Measurements from ENCODE around the gene PHIP.

PHIP gene

DNA sequence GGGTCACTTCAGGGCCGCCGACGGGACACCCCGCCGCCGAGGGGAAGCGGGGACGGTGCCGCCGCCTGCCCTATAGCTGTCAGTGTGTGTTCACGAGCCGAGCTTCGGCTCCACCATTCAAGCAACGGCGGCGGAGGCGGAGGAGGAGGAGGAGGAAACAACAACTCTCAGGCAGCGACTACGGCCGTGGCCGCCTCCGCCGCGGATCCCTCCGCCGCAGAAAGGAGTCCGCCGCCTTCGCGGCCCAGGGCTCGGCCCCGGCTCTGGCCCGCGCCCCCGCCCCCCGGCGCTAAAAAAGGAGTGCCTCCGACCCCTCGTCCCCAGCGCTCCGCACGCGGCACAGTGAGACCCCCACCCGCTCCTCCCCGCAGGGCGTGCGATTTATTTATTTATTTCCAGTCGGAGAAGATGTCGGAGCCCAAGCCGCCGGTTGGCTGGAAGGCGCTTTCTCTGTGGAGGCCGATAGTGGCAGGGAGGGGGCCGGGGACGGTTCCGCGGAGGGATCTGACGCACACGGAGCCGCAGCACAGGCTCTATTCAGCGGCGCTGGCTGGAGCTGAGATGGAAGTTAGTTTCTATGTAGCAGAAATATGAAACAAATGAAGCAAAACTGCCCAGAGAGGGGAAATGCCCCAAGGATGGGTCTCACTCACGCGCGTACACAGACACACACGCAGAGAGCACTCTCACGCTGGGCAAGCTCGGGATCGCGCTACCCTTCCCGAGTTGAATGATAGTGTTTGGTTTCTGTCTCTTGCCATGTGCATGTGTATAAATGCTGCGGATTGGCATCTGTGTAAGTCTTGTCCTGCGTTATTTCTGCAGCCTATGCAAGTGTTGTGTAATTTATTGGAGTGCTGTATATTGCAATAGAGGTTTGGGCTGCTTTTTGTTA lies at the start of gene PHIP (continued):
- TF ChIP-seq ZNF610 (tag by site-specific recombination; IDR thresholded peaks at IDR 0.05; ENCODE audit: borderline replicate concordance) (peak; percentile 86), ZBTB20 (tag by site-specific recombination; IDR thresholded peaks at IDR 0.05) (peak; percentile 95), ZNF776 (tag by site-specific recombination; IDR thresholded peaks at IDR 0.05; ENCODE audit: borderline replicate concordance) (no peak), ZNF132 (tag by site-specific recombination; IDR thresholded peaks at IDR 0.05; ENCODE audit: borderline replicate concordance) (no peak), ZNF48 (tag by site-specific recombination; IDR thresholded peaks at IDR 0.05) (no peak), ZNF558 (tag by site-specific recombination; IDR thresholded peaks at IDR 0.05) (peak; percentile 89), SCRT2 (tag by site-specific recombination; IDR thresholded peaks at IDR 0.05) (peak; percentile 62), ZNF26 (tag by site-specific recombination; IDR thresholded peaks at IDR 0.05) (no peak), ZSCAN16 (tag by site-specific recombination; IDR thresholded peaks at IDR 0.05) (peak; percentile 75; the same call in 1 of the 2 replicates), KLF1 (tag by site-specific recombination; IDR thresholded peaks at IDR 0.05) (peak; percentile 69; the same call in 1 of the 2 replicates), ZNF677 (tag by site-specific recombination; IDR thresholded peaks at IDR 0.05) (no peak; the same call in 1 of the 2 replicates), PRDM1 (tag by site-specific recombination; IDR thresholded peaks at IDR 0.05) (peak; percentile 61)

DNA sequence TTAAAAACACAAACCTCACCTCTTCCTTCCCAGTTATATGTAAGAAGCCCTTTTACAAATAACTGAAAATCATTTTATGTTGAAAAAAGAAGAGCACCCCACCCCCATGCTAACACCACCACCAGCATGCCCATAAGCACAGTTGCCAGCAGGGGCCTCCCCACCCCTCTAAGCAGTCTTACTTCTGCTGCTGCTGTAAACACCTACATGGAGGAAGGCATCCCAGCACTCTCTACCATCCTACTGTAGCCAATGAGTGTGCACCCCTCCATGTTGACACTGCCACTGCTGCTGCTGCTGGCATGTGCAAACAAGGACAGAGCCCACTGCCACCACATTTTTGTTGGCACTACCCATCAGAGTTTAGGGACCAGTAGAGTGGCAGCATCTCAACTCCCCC lies 49.6 kb upstream of the PHIP start:
- ChIA-PET POLR2A (no interaction called here), CTCF (interaction anchor here (0.7 kb wide), 1 partner anchor 313 kb away, joined by 3 read pairs; no protein-coding TSS in a partner anchor)
- no peaks in the 10 kb centered on the region for H3K9me3 ChIP-seq (ENCODE audit: control insufficient read depth, insufficient read depth, low read depth, low read length)
- TF ChIP-seq CTCF (tag by site-specific recombination; IDR thresholded peaks at IDR 0.05), result 0 out of 2 replicates have a peak, but pooled peaks have one; percentile 18
- no peak for TF ChIP-seq ZNF488 (tag by site-specific recombination; IDR thresholded peaks at IDR 0.05)
- H3K4me1 ChIP-seq (ENCODE audit: control insufficient read depth, insufficient read depth, low read length), result no peaks in the 10 kb centered on the region
- H3K27ac ChIP-seq (ENCODE audit: extremely low read depth, low read depth, low read length), result no peak overlapping the region
- H3K4me3 ChIP-seq (ENCODE audit: low read depth, low read length), result no peak overlapping the region
- H3K36me3 ChIP-seq (ENCODE audit: control insufficient read depth in 2 of 2, insufficient read depth in 1 of 2, low read length in 2 of 2), result no peaks in the 10 kb centered on the region

- POLR2A ChIA-PET, result no interaction called here
- TF ChIP-seq, protein P1, sequence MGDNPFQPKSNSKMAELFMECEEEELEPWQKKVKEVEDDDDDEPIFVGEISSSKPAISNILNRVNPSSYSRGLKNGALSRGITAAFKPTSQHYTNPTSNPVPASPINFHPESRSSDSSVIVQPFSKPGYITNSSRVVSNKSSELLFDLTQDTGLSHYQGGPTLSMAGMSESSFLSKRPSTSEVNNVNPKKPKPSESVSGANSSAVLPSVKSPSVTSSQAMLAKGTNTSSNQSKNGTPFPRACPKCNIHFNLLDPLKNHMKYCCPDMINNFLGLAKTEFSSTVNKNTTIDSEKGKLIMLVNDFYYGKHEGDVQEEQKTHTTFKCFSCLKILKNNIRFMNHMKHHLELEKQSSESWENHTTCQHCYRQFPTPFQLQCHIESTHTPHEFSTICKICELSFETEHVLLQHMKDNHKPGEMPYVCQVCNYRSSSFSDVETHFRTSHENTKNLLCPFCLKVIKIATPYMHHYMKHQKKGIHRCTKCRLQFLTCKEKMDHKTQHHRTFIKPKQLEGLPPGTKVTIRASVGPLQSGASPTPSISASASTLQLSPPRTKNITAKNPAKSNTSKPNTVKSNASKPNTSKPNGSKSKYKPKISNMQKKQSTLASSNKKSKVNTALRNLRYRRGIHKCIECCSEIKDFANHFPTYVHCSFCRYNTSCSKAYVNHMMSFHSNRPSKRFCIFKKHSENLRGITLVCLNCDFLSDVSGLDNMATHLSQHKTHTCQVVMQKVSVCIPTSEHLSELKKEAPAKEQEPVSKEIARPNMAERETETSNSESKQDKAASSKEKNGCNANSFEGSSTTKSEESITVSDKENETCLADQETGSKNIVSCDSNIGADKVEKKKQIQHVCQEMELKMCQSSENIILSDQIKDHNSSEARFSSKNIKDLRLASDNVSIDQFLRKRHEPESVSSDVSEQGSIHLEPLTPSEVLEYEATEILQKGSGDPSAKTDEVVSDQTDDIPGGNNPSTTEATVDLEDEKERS (tag by site-specific recombination; IDR thresholded peaks at IDR 0.05), result no peak
- TF ChIP-seq ZNF792 (tag by site-specific recombination; IDR thresholded peaks at IDR 0.05) (no peak), ZNF221 (tag by site-specific recombination; IDR thresholded peaks at IDR 0.05; ENCODE audit: borderline replicate concordance) (no peak), SETDB1 (IDR thresholded peaks at IDR 0.05; ENCODE audit: insufficient read length, low read length) (no peak), ZNF747 (tag by site-specific recombination; IDR thresholded peaks at IDR 0.05) (no peak), ZNF76 (tag by site-specific recombination; IDR thresholded peaks at IDR 0.05; ENCODE audit: borderline replicate concordance, low read depth) (no peak), ZNF302 (tag by site-specific recombination; IDR thresholded peaks at IDR 0.05; ENCODE audit: low read depth) (no peak), AEBP2 (tag by site-specific recombination; IDR thresholded peaks at IDR 0.05; ENCODE audit: borderline replicate concordance) (no peak), ZNF169 (tag by site-specific recombination; IDR thresholded peaks at IDR 0.05) (no peak), ZFP69B (tag by site-specific recombination; IDR thresholded peaks at IDR 0.05) (no peak), GFI1B (tag by site-specific recombination; IDR thresholded peaks at IDR 0.05) (no peak)
Measured at GRCh38 chr6:79119217-79119616, 41.2 kb upstream of the PHIP start.

More at GRCh38 chr6:79119217-79119616, 41.2 kb upstream of the PHIP start:
- no peaks in the 10 kb centered on the region for H3K9me3 ChIP-seq (ENCODE audit: control insufficient read depth, insufficient read depth, low read depth, low read length)
- H3K4me3 ChIP-seq (ENCODE audit: low read depth, low read length), result no peak overlapping the region
- H3K36me3 ChIP-seq (ENCODE audit: control insufficient read depth in 2 of 2, insufficient read depth in 1 of 2, low read length in 2 of 2), result no peaks in the 10 kb centered on the region
- no peak overlapping the region for H3K27ac ChIP-seq (ENCODE audit: extremely low read depth, low read depth, low read length)
- H3K4me1 ChIP-seq (ENCODE audit: control insufficient read depth, insufficient read depth, low read length), result 0 out of 2 replicates have a peak, but pooled peaks cover 2% of the 10 kb centered on the region
- CTCF ChIA-PET, result no interaction called here

All from HEK293 (cell line).